ENCODE measurements around the gene IFNAR2.

IFNAR2 gene

DNA sequence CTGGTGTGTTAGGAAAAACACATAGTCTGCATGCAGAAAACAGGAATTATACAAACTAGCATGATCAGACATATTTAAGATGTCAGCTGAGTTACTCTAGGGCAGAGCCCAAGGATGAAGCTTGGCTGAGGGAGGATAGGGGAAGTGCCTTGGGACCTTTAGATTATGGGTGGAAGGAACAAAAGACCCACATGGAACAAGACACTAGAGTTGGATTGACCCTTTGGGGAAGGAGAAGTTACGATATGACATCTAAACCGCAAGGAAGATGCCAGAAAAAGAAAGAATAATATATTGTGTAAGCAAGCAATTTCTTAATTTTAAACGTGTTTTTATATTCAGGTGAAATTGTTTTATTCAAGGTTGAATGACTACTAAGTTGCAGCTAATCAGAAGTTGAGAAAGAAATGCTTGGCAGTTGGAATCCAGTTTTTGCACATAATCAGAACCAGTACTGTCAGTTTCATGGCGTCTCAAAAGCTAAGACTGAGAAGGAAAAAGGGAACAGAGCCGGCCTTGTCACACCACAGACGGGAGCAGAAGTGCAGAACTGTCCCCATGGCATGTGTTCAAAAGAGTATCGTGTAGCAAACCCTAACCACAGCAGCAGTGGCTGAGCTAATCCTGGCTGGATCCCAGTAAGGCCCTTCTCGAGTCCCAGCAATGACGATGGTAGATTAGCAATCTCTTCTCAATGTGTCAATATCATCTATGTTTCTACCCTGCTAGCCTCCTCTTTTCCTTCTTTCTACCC lies 31.2 kb upstream of the IFNAR2 start:
- TF ChIP-seq, protein P1, sequence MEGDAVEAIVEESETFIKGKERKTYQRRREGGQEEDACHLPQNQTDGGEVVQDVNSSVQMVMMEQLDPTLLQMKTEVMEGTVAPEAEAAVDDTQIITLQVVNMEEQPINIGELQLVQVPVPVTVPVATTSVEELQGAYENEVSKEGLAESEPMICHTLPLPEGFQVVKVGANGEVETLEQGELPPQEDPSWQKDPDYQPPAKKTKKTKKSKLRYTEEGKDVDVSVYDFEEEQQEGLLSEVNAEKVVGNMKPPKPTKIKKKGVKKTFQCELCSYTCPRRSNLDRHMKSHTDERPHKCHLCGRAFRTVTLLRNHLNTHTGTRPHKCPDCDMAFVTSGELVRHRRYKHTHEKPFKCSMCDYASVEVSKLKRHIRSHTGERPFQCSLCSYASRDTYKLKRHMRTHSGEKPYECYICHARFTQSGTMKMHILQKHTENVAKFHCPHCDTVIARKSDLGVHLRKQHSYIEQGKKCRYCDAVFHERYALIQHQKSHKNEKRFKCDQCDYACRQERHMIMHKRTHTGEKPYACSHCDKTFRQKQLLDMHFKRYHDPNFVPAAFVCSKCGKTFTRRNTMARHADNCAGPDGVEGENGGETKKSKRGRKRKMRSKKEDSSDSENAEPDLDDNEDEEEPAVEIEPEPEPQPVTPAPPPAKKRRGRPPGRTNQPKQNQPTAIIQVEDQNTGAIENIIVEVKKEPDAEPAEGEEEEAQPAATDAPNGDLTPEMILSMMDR (IDR thresholded peaks at IDR 0.05): no peak

DNA sequence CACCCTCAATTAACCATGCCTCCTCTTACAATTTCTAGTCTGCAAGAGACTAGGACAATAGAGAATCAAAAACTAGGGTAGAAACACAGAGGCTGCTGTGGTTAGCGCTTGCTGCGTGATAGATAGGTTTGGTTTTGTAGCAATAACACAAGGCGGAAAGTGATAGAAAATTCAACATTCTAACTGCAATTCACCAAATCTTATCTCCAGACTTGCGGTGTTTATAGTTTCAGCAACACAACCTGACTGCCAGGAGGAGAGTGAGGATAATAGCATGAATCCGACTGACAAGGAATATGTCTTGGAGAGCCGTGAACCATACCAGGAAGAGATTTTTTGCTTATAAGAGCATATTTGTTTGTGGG lies 30.7 kb upstream of the IFNAR2 start:
- TF ChIP-seq, protein P1 (IDR thresholded peaks at IDR 0.05): no peak

DNA sequence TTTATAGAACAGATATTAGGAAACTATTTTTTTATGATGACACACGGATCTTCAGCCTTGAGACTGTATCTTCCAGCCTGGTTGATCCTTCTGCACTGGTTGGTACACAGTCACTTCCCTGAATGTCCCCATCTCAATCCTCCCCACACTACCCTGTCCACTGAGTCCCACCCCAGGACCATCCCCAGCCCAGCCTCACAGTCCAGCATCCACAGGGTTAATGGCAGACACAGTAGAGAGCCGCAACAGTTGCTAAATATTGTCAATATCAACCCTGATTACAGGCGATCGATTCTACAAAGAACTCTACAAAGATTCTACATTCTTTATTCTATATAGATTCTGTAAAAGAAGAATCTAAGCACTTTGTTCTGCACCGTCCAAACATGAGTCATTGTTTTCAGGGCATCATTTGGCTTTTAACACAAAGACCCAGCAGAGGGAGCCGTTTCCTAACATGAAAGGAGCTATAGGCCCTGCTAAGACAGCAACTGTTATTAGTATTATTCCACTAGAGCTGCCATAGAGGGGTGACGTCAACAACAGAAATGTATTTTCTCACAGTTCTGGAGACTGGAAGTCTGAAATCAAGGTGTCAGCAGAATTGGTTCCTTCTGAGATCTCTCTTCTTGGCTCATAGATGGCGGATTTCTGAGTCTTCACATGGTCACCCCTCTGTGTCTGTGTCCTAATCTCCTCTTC lies 30.1 kb upstream of the IFNAR2 start:
- TF ChIP-seq, protein P1 (IDR thresholded peaks at IDR 0.05): peak; percentile 65

DNA sequence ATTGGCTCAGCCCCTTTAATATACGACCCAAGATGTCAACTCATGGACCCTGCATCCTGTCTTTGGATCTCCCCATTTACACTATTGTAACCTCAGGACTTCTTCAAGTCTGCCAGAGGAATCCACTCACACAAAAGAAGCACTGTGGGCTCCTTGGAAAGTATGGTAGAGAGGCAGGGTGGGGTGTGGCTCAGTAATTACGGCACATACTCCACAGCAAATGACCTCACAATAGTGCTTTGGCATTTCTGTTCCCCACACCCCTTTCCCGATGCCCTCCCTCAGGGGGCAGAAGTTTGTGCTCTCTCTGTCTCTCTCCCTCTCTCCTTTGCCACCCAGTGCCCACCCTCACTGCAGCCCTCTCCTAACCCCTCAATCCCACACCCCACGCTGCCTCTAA lies 27.8 kb upstream of the IFNAR2 start:
- TF ChIP-seq, protein P1 (IDR thresholded peaks at IDR 0.05): no peak

DNA sequence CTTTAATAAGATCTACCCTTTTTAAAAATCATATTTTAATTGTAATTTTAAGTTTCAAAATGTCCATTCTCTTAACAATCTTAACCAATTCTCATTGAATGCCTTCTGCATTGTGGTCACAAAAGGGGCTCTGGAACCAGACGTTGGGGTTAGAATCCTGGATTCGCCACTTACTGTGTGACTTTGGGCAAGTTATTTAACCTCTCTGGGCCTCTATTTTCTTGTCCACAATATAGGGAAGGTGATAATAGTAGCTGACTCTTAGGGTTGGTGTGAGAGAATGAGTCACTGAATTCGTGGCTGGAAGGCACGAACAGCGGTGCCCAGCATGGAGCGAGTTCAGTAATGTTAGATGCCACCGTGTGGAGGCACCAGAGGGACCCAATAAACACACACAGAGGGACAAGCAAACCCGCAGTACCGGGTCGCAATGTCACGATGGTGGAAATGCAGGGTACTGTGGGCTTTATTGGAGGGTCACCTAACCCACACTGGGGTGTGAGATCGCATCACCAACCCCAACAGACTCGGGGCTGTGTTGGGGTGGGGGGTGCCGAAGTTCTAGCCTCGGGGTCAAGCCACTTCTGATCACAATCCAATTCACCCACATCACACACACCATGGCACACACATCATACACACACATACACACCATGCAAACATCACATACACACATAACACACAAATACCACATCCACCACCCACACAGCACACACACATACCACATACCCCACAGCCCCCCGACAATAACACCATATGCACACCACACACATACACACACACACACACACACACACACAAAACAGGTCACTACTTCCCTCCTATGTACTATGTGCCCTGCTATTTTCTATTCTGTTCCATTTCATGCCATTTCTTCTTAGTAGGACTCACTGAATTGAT lies 27.0 kb upstream of the IFNAR2 start:
- TF ChIP-seq, protein P1 (IDR thresholded peaks at IDR 0.05): no peak

DNA sequence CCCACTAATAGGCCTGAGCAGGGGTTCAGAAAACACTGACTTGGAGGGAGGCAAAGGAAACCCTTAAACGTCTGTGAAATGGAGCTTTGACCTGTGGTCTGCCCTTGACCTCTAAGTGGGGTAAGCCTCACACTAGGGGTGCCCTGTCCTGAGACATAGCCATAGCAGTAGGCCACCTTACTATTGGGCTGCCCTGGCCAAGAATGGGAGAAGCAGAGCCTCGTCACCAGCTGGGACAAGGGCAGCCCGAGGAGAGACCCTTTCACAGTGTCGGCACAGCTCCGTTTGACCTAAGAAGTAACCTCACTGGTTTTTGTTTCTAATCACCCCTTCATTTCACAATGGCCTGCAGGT lies 26.4 kb upstream of the IFNAR2 start:
- TF ChIP-seq, protein P1 (IDR thresholded peaks at IDR 0.05): no peak

DNA sequence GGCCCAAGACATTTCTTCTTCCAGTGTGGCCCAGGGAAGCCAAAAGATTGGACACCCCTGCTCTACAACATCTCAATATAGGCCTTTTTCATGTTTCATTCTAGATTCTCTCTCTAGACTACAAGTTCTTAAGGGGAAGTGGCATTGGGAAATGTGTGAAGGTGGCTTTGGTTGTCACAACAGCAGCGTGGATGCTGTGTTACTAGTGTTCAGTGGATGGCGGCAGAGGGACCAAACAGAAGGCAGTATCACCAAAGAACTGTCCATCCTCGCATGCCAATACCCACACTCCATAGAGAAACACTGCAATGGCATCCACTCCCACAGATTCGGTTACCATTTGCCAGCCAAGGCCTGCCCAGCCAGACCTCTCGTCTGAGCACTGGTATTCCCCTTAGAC lies 24.3 kb upstream of the IFNAR2 start:
- TF ChIP-seq, protein P1 (IDR thresholded peaks at IDR 0.05): no peak

Data from LNCAP (cell line).